GM23338 (cell line): ENCODE data around the gene PRDM10. TPM values are rescaled to one million over a fixed set of nuclear protein-coding genes. Genes with fewer than 3 reads are reported as not detected.

Experiments used
- ATAC-seq: fragments of 200-7000 bp; cut with Tn5 transposase; 3 replicates; pipeline ENCODE4 v1.9.1; 2020
- DNase-seq: peaks from one replicate; pipeline ENCODE4 v3.0.0-alpha.2; 2015; ENCODE audit warnings: low spot score
- H2AFZ ChIP-seq: fragments of 200-600 bp; sonication (generic); 2 replicates; pipeline ENCODE4 v1.8.0; 2016; ENCODE audit warnings: antibody characterized with exemption, mild to moderate bottlenecking, moderate library complexity
- H3F3A ChIP-seq: fragments of 200-600 bp; sonication (generic); replicated peaks from 2 replicates; pipeline ENCODE4 v1.8.0; 2017; ENCODE audit warnings: antibody characterized with exemption, mixed run types, low read depth
- H3K27ac ChIP-seq: fragments of 200-600 bp; sonication (generic); 2 replicates; pipeline ENCODE4 v1.6.1; 2016; ENCODE audit warnings: low read depth
- H3K27me3 ChIP-seq: fragments of 200-600 bp; sonication (generic); 2 replicates; pipeline ENCODE4 v1.8.0; 2016; ENCODE audit warnings: mild to moderate bottlenecking, mixed run types, moderate library complexity; ENCODE audit not compliant: insufficient read depth
- H3K36me3 ChIP-seq: fragments of 200-600 bp; sonication (generic); 2 replicates; pipeline ENCODE4 v1.8.0; 2016; ENCODE audit warnings: mild to moderate bottlenecking; ENCODE audit not compliant: insufficient read depth
- H3K4me1 ChIP-seq: fragments of 200-600 bp; sonication (generic); 2 replicates; pipeline ENCODE4 v1.8.0; 2016; ENCODE audit warnings: mild to moderate bottlenecking, moderate library complexity; ENCODE audit not compliant: insufficient read depth
- H3K4me2 ChIP-seq: fragments of 200-600 bp; sonication (generic); 2 replicates; pipeline ENCODE4 v1.7.1; 2017; ENCODE audit warnings: mixed run types
- H3K4me3 ChIP-seq: fragments of 200-600 bp; sonication (generic); 2 replicates; pipeline ENCODE4 v1.6.1; 2016; ENCODE audit warnings: mixed run types
- H3K79me2 ChIP-seq: fragments of 200-600 bp; sonication (generic); replicated peaks from 2 replicates; pipeline ENCODE4 v1.8.0; 2017; ENCODE audit warnings: mild to moderate bottlenecking; ENCODE audit not compliant: insufficient read depth
- H3K9me2 ChIP-seq: fragments of 200-600 bp; sonication (generic); 2 replicates; pipeline ENCODE4 v1.8.0; 2017; ENCODE audit not compliant: insufficient read depth
- H4K20me1 ChIP-seq: fragments of 200-600 bp; sonication (generic); replicated peaks from 2 replicates; pipeline ENCODE4 v1.8.0; 2017; ENCODE audit warnings: mild to moderate bottlenecking; ENCODE audit not compliant: insufficient read depth
- H3K27ac Mint-ChIP-seq: 2 replicates; pipeline ENCODE4 v1.8.0; 2020; ENCODE audit warnings: inconsistent platforms, mild to moderate bottlenecking, moderate library complexity, mixed read lengths
- H3K27me3 Mint-ChIP-seq: 3 replicates; pipeline ENCODE4 v1.8.0; 2022; ENCODE audit warnings: low read depth, mild to moderate bottlenecking, moderate library complexity, mixed read lengths, inconsistent platforms; ENCODE audit not compliant: insufficient read depth, poor library complexity
- H3K36me3 Mint-ChIP-seq: 3 replicates; pipeline ENCODE4 v1.8.0; 2021; ENCODE audit warnings: low read depth, mild to moderate bottlenecking, inconsistent platforms, moderate library complexity, mixed read lengths
- H3K4me1 Mint-ChIP-seq: 3 replicates; pipeline ENCODE4 v1.8.0; 2020; ENCODE audit warnings: mild to moderate bottlenecking, inconsistent platforms, mixed read lengths
- H3K4me3 Mint-ChIP-seq: 3 replicates; pipeline ENCODE4 v1.8.0; 2021; ENCODE audit warnings: moderate library complexity, mild to moderate bottlenecking, inconsistent platforms, mixed read lengths
- H3K9me3 Mint-ChIP-seq: 3 replicates; pipeline ENCODE4 v1.8.0; 2020; ENCODE audit warnings: moderate library complexity, mild to moderate bottlenecking, inconsistent platforms, mixed read lengths
- CREB1 ChIP-seq: fragments of 250-450 bp; sonication (Bioruptor Pico); IDR thresholded peaks from 2 replicates; pipeline ENCODE4 v1.5.0; 2020; ENCODE audit warnings: low read depth, mild to moderate bottlenecking, moderate library complexity
- ETS1 ChIP-seq: IDR thresholded peaks from 2 replicates; pipeline ENCODE4 v1.6.1; 2016; ENCODE audit warnings: antibody characterized with exemption
- EZH2phosphoT487 ChIP-seq: fragments of 200-600 bp; sonication (generic); IDR thresholded peaks from one replicate; pipeline ENCODE4 v1.8.1; 2018; ENCODE audit warnings: antibody characterized with exemption; ENCODE audit not compliant: unreplicated experiment
- JUNB ChIP-seq: IDR thresholded peaks from one replicate; pipeline ENCODE4 v1.6.1; 2016; ENCODE audit warnings: antibody characterized with exemption; ENCODE audit not compliant: unreplicated experiment
- NANOG ChIP-seq: IDR thresholded peaks from 2 replicates; pipeline ENCODE4 v1.6.1; 2016; ENCODE audit warnings: antibody characterized with exemption, borderline replicate concordance
- POLR2AphosphoS5 ChIP-seq: IDR thresholded peaks from 2 replicates; pipeline ENCODE4 v1.6.1; 2016; ENCODE audit warnings: antibody characterized with exemption, low read depth
- STAT1 ChIP-seq: IDR thresholded peaks from one replicate; pipeline ENCODE4 v1.6.1; 2016; ENCODE audit warnings: antibody characterized with exemption; ENCODE audit not compliant: unreplicated experiment
- ZNF331 ChIP-seq: fragments of 250-450 bp; sonication (Bioruptor Pico); IDR thresholded peaks from 2 replicates; pipeline ENCODE4 v1.5.0; 2020; ENCODE audit warnings: low read depth, mild to moderate bottlenecking, moderate library complexity
- polyA plus RNA-seq: library from polyadenylated mRNA; unstranded; fragments of >200 nt; fragmentation: Nextera tagmentation; extraction: Ambion mirVana; gene quantifications from 2 replicates; pipeline ENCODE4 v1.2.1, GENCODE V29; 2016
- total RNA-seq: library from RNA; depleted of rRNA; stranded (reverse); fragments of >200 nt; shearing (Covaris generic); gene quantifications from 2 replicates; pipeline ENCODE4 v1.2.3, GENCODE V29; 2014
- TF ChIP-seq, protein P1 (sequence below): fragments of 250-450 bp; sonication (Bioruptor Pico); IDR thresholded peaks from 2 replicates; pipeline ENCODE4 v1.5.0; 2020; ENCODE audit warnings: mild to moderate bottlenecking, moderate library complexity

The PRDM10 gene
- total and polyA plus RNA-seq, 2 experiments from 2014 or later, result 5.2 to 14.9 TPM

GRCh38 chr11:129932381-129933067 lies 70.1 kb downstream of the PRDM10 start:
- H3K9me2 ChIP-seq, result no peaks in the 10 kb centered on the region
- no peak overlapping the region for H2AFZ ChIP-seq
- no peaks in the 10 kb centered on the region for H3K79me2 ChIP-seq
- DNase-seq (no peak), ATAC-seq (no peak)
- TF ChIP-seq POLR2AphosphoS5 (no peak), CREB1 (CRISPR knock-in tag) (no peak), ETS1 (no peak), ZNF331 (CRISPR knock-in tag) (no peak), STAT1 (no peak), JUNB (no peak), EZH2phosphoT487 (no peak), NANOG (no peak)
- TF ChIP-seq, protein P1, sequence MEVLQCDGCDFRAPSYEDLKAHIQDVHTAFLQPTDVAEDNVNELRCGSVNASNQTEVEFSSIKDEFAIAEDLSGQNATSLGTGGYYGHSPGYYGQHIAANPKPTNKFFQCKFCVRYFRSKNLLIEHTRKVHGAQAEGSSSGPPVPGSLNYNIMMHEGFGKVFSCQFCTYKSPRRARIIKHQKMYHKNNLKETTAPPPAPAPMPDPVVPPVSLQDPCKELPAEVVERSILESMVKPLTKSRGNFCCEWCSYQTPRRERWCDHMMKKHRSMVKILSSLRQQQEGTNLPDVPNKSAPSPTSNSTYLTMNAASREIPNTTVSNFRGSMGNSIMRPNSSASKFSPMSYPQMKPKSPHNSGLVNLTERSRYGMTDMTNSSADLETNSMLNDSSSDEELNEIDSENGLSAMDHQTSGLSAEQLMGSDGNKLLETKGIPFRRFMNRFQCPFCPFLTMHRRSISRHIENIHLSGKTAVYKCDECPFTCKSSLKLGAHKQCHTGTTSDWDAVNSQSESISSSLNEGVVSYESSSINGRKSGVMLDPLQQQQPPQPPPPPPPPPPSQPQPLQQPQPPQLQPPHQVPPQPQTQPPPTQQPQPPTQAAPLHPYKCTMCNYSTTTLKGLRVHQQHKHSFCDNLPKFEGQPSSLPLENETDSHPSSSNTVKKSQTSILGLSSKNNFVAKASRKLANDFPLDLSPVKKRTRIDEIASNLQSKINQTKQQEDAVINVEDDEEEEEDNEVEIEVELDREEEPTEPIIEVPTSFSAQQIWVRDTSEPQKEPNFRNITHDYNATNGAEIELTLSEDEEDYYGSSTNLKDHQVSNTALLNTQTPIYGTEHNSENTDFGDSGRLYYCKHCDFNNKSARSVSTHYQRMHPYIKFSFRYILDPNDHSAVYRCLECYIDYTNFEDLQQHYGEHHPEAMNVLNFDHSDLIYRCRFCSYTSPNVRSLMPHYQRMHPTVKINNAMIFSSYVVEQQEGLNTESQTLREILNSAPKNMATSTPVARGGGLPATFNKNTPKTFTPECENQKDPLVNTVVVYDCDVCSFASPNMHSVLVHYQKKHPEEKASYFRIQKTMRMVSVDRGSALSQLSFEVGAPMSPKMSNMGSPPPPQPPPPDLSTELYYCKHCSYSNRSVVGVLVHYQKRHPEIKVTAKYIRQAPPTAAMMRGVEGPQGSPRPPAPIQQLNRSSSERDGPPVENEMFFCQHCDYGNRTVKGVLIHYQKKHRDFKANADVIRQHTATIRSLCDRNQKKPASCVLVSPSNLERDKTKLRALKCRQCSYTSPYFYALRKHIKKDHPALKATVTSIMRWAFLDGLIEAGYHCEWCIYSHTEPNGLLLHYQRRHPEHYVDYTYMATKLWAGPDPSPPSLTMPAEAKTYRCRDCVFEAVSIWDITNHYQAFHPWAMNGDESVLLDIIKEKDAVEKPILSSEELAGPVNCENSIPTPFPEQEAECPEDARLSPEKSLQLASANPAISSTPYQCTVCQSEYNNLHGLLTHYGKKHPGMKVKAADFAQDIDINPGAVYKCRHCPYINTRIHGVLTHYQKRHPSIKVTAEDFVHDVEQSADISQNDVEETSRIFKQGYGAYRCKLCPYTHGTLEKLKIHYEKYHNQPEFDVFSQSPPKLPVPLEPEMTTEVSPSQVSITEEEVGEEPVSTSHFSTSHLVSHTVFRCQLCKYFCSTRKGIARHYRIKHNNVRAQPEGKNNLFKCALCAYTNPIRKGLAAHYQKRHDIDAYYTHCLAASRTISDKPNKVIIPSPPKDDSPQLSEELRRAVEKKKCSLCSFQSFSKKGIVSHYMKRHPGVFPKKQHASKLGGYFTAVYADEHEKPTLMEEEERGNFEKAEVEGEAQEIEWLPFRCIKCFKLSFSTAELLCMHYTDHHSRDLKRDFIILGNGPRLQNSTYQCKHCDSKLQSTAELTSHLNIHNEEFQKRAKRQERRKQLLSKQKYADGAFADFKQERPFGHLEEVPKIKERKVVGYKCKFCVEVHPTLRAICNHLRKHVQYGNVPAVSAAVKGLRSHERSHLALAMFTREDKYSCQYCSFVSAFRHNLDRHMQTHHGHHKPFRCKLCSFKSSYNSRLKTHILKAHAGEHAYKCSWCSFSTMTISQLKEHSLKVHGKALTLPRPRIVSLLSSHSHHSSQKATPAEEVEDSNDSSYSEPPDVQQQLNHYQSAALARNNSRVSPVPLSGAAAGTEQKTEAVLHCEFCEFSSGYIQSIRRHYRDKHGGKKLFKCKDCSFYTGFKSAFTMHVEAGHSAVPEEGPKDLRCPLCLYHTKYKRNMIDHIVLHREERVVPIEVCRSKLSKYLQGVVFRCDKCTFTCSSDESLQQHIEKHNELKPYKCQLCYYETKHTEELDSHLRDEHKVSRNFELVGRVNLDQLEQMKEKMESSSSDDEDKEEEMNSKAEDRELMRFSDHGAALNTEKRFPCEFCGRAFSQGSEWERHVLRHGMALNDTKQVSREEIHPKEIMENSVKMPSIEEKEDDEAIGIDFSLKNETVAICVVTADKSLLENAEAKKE (CRISPR knock-in tag), result no peak
- no peaks in the 10 kb centered on the region for H3K9me3 Mint-ChIP-seq
- H4K20me1 ChIP-seq, result no peaks in the 10 kb centered on the region
- peaks cover 10% of the 10 kb centered on the region for H3K4me1 ChIP-seq
- no peaks in the 10 kb centered on the region for H3K27me3 ChIP-seq
- H3K27ac ChIP-seq, result 0 out of 2 replicates have a peak overlapping the region, but pooled peaks have one; percentile 4
- H3K4me3 ChIP-seq, result no peak overlapping the region
- H3K4me1 Mint-ChIP-seq, result peaks cover 29% of the 10 kb centered on the region
- H3K36me3 Mint-ChIP-seq, result peaks cover 42% of the 10 kb centered on the region
- peaks cover 2% of the 10 kb centered on the region for H3K27me3 Mint-ChIP-seq
- peaks cover 10% of the 10 kb centered on the region; the same call in 1 of the 2 replicates for H3K36me3 ChIP-seq
- H3F3A ChIP-seq, result no peaks in the 10 kb centered on the region
- H3K27ac Mint-ChIP-seq, result 0 out of 2 replicates have a peak overlapping the region, but pooled peaks have one; percentile 1
- no peak overlapping the region for H3K4me3 Mint-ChIP-seq
- no peak overlapping the region for H3K4me2 ChIP-seq
